Endodermal cell (in vitro differentiated cells): ENCODE results near the gene ZDHHC14. TPM values are rescaled to one million over a fixed set of nuclear protein-coding genes. Genes with fewer than 3 reads are reported as not detected.
A peak's percentile ranks its signal among the peaks of the same experiment; 100 is the strongest.

ENCODE experiments used
- DNase-seq: peaks from one replicate; pipeline ENCODE4 v3.0.0-alpha.2; 2017
- H3K27ac ChIP-seq: 2 replicates; pipeline ENCODE4 v1.5.1; 2013; ENCODE audit warnings: mild to moderate bottlenecking, low read depth, low read length, moderate library complexity
- H3K27me3 ChIP-seq: 2 replicates; pipeline ENCODE4 v1.6.1; 2013; ENCODE audit warnings: mild to moderate bottlenecking, low read length, moderate library complexity; ENCODE audit not compliant: insufficient read depth, control insufficient read depth, poor library complexity, severe bottlenecking
- H3K36me3 ChIP-seq: 2 replicates; pipeline ENCODE4 v1.7.0; 2013; ENCODE audit warnings: mild to moderate bottlenecking, low read length, moderate library complexity; ENCODE audit not compliant: control insufficient read depth, insufficient read depth
- H3K4me1 ChIP-seq: one replicate; pipeline ENCODE4 v1.7.0; 2013; ENCODE audit warnings: low read length; ENCODE audit not compliant: control insufficient read depth, insufficient read depth
- H3K4me3 ChIP-seq: 2 replicates; pipeline ENCODE4 v1.5.1; 2013; ENCODE audit warnings: mild to moderate bottlenecking, low read length, moderate library complexity
- H3K9ac ChIP-seq: 2 replicates; pipeline ENCODE4 v1.6.1; 2013; ENCODE audit warnings: mild to moderate bottlenecking, low read length, moderate library complexity; ENCODE audit not compliant: poor library complexity, severe bottlenecking; ENCODE audit errors: extremely low read depth
- H3K9me3 ChIP-seq: 2 replicates; pipeline ENCODE4 v1.6.1; 2013; ENCODE audit warnings: mild to moderate bottlenecking, low read length, moderate library complexity; ENCODE audit not compliant: control insufficient read depth
- H3K27ac Mint-ChIP-seq: 2 replicates; pipeline ENCODE4 v1.8.0; 2020; ENCODE audit warnings: mixed read lengths
- H3K27me3 Mint-ChIP-seq: 2 replicates; pipeline ENCODE4 v1.8.0; 2021; ENCODE audit warnings: mild to moderate bottlenecking, mixed read lengths; ENCODE audit not compliant: insufficient read depth
- H3K36me3 Mint-ChIP-seq: 2 replicates; pipeline ENCODE4 v1.8.0; 2020; ENCODE audit warnings: low read depth, mixed read lengths
- H3K4me1 Mint-ChIP-seq: 2 replicates; pipeline ENCODE4 v1.8.0; 2020; ENCODE audit warnings: mixed read lengths
- H3K4me3 Mint-ChIP-seq: 2 replicates; pipeline ENCODE4 v1.8.0; 2020; ENCODE audit warnings: mild to moderate bottlenecking, moderate library complexity, mixed read lengths
- H3K9me3 Mint-ChIP-seq: 2 replicates; pipeline ENCODE4 v1.8.0; 2020; ENCODE audit warnings: mild to moderate bottlenecking, mixed read lengths
- WGBS, 2 experiments: methylation state at CpG; one replicate each; pipeline versions ENCODE4 v1.1.5 to v1.1.7; 2013; ENCODE audit warnings: missing lambda C conversion rate in 2 of 2, mixed read lengths in 1 of 2; ENCODE audit not compliant: insufficient coverage in 1 of 2, insufficient read length in 1 of 2; 5-methylcytosine and 5-hydroxymethylcytosine counted together
- total RNA-seq, 2 donors: library from RNA; stranded (reverse); fragmentation: NEBNext Ultra II Directional in 1 of 2; extraction: Animal tissue kit (Norgen Biotek cat#: 25700) in 1 of 2; gene quantifications; 2 replicates in 1 of 2; 3 replicates in 1 of 2; pipeline ENCODE4 v1.2.1, GENCODE V29; 2021
- TF ChIP-seq, protein P1 (sequence below): fragments of 200-600 bp; sonication (generic); conservative IDR thresholded peaks from 2 replicates; pipeline ENCODE4 v1.5.0; 2021; ENCODE audit warnings: antibody characterized with exemption, mild to moderate bottlenecking

ZDHHC14 gene
- total RNA-seq, 2 donors from 2014 or later, result 2.3 to 4.5 TPM

DNA sequence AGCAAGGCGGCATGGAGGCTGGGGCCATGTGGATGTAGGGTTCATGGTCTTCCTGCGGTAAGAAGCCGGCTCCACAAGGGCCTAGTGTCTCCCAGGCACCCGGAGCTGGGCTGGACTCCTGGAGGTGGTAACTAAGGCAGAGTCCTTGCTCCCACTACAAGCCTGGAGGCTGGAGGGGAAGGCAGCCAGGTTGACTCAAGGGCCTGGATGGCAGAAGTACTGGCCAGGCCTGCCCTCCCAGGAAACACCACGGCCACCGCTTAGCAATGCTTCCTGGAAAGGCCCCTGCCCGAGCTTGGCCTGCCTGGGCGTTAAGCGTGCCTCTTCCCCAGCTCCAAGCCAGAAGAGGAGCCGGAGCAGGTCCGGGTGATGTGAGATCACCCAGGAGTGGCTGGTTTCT lies 182.0 kb downstream of the ZDHHC14 start:
- H3K36me3 Mint-ChIP-seq, result no peaks in the 10 kb centered on the region
- TF ChIP-seq, protein P1, sequence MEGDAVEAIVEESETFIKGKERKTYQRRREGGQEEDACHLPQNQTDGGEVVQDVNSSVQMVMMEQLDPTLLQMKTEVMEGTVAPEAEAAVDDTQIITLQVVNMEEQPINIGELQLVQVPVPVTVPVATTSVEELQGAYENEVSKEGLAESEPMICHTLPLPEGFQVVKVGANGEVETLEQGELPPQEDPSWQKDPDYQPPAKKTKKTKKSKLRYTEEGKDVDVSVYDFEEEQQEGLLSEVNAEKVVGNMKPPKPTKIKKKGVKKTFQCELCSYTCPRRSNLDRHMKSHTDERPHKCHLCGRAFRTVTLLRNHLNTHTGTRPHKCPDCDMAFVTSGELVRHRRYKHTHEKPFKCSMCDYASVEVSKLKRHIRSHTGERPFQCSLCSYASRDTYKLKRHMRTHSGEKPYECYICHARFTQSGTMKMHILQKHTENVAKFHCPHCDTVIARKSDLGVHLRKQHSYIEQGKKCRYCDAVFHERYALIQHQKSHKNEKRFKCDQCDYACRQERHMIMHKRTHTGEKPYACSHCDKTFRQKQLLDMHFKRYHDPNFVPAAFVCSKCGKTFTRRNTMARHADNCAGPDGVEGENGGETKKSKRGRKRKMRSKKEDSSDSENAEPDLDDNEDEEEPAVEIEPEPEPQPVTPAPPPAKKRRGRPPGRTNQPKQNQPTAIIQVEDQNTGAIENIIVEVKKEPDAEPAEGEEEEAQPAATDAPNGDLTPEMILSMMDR, result no peak
- Histone ChIP-seq H3K4me1 (no peaks in the 10 kb centered on the region), H3K9ac (no peak overlapping the region), H3K27me3 (no peaks in the 10 kb centered on the region), H3K9me3 (no peaks in the 10 kb centered on the region), H3K27ac (no peak overlapping the region), H3K36me3 (no peaks in the 10 kb centered on the region), H3K4me3 (no peak overlapping the region)
- H3K27me3 Mint-ChIP-seq, result no peaks in the 10 kb centered on the region
- no peak overlapping the region for H3K4me3 Mint-ChIP-seq
- H3K27ac Mint-ChIP-seq, result no peak overlapping the region
- 88 to 89% methylated on average over 8 to 11 of the region's 11 CpGs for whole genome bisulfite sequencing, 2 experiments
- peak; percentile 40 for DNase-seq
- H3K9me3 Mint-ChIP-seq, result no peaks in the 10 kb centered on the region
- no peaks in the 10 kb centered on the region for H3K4me1 Mint-ChIP-seq

DNA sequence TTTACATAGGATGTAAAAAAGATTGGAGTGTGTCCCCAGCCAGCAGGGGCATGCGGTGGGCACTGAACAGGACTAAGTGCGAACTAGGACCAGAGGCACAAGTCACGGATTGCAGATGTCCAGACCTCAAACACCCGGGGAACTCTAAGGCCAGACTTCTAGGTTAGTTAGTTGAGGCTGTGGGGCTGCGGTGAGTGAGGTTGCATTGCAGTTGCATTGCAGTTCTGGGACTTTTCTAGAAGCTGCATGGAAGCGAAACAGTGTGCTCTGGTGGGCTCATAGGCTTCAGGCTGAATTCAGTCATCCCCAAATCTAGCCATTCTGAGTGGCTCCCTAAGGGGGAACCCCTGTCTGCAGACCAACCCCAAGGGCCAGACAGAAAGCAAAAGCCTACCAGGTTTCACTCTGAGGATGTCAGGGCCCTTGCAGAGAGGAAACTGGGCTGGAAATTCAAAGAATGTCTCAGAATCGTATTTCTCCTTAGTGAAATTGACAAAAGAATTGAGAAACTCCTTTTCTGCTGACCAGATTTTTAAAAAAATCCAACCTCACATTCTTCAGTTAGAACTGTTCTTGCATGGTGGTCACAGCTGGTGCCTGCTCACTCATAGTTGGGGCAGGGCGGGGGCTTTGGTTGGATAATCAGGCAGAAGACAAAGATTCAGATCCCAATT lies 182.8 kb downstream of the ZDHHC14 start:
- Mint-ChIP-seq H3K4me1 (no peaks in the 10 kb centered on the region), H3K27ac (no peak overlapping the region), H3K36me3 (no peaks in the 10 kb centered on the region), H3K27me3 (no peaks in the 10 kb centered on the region), H3K4me3 (no peak overlapping the region), H3K9me3 (no peaks in the 10 kb centered on the region)
- 85 to 93% methylated on average over 7 to 8 of the region's 8 CpGs for WGBS, 2 experiments
- no peaks in the 10 kb centered on the region for H3K36me3 ChIP-seq
- H3K4me1 ChIP-seq, result no peaks in the 10 kb centered on the region
- TF ChIP-seq, protein P1, result no peak
- no peak overlapping the region for H3K9ac ChIP-seq
- H3K27me3 ChIP-seq, result no peaks in the 10 kb centered on the region
- DNase-seq, result no peak
- H3K27ac ChIP-seq, result no peak overlapping the region
- H3K9me3 ChIP-seq, result peaks cover 4% of the 10 kb centered on the region
- no peak overlapping the region for H3K4me3 ChIP-seq

DNA sequence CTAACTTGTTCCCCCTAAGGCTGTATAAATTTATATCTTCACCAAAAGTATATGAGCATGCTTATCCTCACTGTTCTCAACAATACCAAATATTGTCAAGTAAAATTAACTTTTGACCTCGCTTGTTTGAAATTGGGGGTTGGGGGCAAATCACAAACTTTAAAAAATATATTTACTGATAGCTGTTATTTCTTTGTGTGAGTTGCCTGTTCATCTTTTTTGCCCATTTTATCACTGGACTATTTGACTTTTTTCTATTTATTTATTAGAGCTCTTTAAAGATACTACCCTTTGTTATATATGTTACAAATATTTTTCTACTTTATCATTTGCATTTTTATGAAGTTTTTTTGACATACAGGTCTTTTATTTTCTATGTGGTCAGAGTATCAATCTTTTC lies 187.7 kb downstream of the ZDHHC14 start:
- no peaks in the 10 kb centered on the region for H3K4me1 Mint-ChIP-seq
- H3K27me3 ChIP-seq, result no peaks in the 10 kb centered on the region
- H3K4me1 ChIP-seq, result no peaks in the 10 kb centered on the region
- no peak overlapping the region for H3K27ac ChIP-seq
- H3K27ac Mint-ChIP-seq, result no peak overlapping the region
- H3K27me3 Mint-ChIP-seq, result no peaks in the 10 kb centered on the region
- DNase-seq, result no peak
- H3K36me3 Mint-ChIP-seq, result no peaks in the 10 kb centered on the region
- no peaks in the 10 kb centered on the region for H3K36me3 ChIP-seq
- H3K9ac ChIP-seq, result no peak overlapping the region
- no CpG with 5 or more reads among the region's 1 CpG for WGBS, 2 experiments
- TF ChIP-seq, protein P1, result no peak
- H3K4me3 ChIP-seq, result no peak overlapping the region
- H3K9me3 ChIP-seq, result peaks cover 4% of the 10 kb centered on the region
- no peaks in the 10 kb centered on the region for H3K9me3 Mint-ChIP-seq
- no peak overlapping the region for H3K4me3 Mint-ChIP-seq
